AG04449 (cell line): ENCODE measurements around the gene ZNF628.
A peak's percentile ranks its signal among the peaks of the same experiment; 100 is the strongest.

Experiments used
- CTCF ChIA-PET: fragments of 350-600 bp; formaldehyde crosslinking; extraction: SDS; loops from one replicate; lab custom pipeline; 2021; ENCODE audit warnings: antibody characterized with exemption; lab: Yijun Ruan, JAX
- POLR2A ChIA-PET: fragments of 400-600, 350-600 bp; formaldehyde crosslinking; extraction: SDS; loops from one replicate; lab custom pipeline; 2020; ENCODE audit warnings: antibody characterized with exemption, inconsistent platforms; lab: Yijun Ruan, JAX
- DNase-seq: peaks from one replicate; pipeline ENCODE4 v3.0.0-alpha.2; 2010; ENCODE audit warnings: low read depth, low spot score
- H3K4me3 ChIP-seq: 2 replicates; pipeline ENCODE4 v1.5.1; 2011; ENCODE audit warnings: low read depth, mild to moderate bottlenecking, control low read depth, low read length
- CTCF ChIP-seq: IDR thresholded peaks from one replicate; pipeline ENCODE4 v1.5.1; 2011; ENCODE audit warnings: mild to moderate bottlenecking, moderate library complexity, low read length, control low read depth, inconsistent platforms; ENCODE audit not compliant: insufficient read depth; ENCODE audit errors: missing control alignments

Gene ZNF628

DNA sequence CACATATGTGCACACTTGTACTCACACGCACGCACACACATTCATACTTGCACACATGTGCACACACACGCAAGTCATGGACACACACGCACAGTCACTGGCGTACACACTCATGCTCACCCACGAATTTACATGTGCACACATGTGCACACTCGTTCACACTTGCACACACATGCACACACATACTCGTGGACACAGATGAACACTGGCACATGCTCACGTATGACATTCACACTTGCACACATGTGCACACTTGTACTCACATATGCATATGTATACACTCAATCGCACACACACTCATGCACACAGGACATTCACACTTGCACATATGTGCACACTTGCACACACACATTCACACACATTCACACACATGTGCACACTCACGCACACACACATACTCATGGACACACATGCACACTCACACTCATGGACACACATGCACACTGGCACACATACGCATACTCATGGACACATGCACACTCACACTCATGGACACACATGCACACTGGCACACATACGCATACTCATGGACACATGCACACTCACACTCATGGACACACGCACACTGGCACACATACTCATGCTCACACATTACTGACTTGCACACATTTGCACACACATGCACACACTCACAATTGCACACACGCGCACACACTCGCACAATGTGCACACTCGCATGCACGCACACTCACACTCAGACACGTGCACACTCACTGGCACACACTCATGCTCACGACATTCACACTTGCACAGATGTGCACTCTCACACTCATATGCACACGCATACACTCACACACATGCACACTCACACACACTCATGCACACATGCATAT is 51.0 kb downstream of the ZNF628 start:
- H3K4me3 ChIP-seq = no peak overlapping the region
- ChIA-PET POLR2A (interaction anchor here (1.3 kb wide), 1 partner anchor 25 kb away, joined by 4 read pairs; no protein-coding TSS in a partner anchor), CTCF (interaction anchor here (1.2 to 2.5 kb wide), 5 partner anchors 11 to 104 kb away, joined by 3 to 10 read pairs (median 6); partner anchors contain the start of gene ZNF865)
- no peak for DNase-seq
- TF ChIP-seq CTCF = no peak

DNA sequence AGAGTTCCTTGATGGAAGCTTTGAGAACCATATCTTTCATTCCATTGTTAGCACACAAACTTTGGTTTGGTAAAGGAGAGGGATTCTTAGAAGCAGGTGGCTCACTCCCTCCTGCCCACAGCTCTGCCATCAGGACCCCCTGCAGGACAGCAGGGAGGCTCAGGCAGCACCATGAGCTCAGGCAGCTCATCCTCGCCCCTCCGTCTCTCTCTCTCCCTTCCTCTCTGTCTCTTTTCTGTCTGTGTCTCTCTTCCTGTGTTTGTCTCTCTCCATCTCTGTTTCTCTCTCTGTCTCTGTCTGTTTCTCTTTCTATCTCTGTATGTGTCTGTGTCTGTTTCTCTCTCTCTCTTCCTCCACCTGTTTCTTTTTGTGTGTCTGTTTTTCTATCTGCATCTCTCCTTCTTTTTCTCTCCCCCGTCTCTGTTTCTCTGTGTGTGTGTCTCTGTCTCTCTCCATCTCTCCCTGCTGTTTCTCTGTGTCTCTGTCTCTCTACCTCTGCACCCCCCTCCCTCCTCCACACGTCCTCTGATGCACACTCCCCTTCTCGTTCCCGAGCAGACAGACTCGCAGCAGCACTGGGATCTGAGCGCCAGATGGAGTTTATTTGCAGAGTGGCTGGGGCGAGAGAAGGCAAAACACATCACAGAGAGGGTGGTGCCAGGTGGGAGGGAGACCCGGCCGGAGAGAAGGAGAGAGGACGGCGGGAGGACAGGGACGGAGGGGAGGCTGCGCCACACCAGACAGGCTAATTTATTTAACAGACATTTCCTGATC is 51.8 kb downstream of the ZNF628 start:
- CTCF ChIA-PET = interaction anchor here (0.7 to 2.5 kb wide), 6 partner anchors 12 to 104 kb away, joined by 3 to 10 read pairs (median 3); partner anchors contain the start of gene ZNF865
- POLR2A ChIA-PET = no interaction called here
- H3K4me3 ChIP-seq = peak overlapping the region; percentile 12
- TF ChIP-seq CTCF = peak; percentile 42
- DNase-seq = no peak

DNA sequence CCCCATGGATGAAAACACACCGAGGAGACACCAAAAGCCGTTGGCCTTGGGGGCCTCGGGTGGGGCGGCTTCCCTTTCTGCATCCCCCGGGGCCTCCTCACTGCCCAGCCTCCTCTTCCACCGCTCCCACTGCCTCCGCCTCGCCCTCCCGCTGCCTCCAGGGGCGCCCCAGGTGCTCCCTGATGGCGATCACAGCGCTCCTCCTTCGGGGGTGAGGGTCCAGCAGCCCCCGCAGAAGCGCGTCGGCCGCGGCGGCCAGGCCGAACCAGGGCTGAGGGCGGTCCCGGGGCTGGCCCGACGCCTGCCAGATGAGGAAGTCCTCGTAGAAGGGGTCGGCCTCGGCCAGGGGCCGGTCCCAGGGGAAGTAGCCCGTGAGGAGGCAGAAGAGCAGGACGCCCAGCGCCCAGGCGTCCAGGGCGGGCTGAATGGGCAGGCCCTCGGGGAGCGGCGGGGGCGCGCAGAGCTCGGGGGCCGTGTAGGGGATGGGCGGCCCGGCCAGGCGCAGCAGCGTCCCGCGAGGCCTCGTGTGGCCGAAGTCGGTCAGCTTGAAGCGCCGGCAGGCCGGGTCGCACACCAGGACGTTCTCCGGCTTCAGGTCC is 53.3 kb downstream of the ZNF628 start:
- ChIA-PET POLR2A (no interaction called here), CTCF (interaction anchor here (1.3 to 2.5 kb wide), 2 partner anchors 26 to 102 kb away, joined by 3 to 10 read pairs; no protein-coding TSS in a partner anchor)
- H3K4me3 ChIP-seq = no peak overlapping the region
- no peak for DNase-seq
- TF ChIP-seq CTCF = no peak

DNA sequence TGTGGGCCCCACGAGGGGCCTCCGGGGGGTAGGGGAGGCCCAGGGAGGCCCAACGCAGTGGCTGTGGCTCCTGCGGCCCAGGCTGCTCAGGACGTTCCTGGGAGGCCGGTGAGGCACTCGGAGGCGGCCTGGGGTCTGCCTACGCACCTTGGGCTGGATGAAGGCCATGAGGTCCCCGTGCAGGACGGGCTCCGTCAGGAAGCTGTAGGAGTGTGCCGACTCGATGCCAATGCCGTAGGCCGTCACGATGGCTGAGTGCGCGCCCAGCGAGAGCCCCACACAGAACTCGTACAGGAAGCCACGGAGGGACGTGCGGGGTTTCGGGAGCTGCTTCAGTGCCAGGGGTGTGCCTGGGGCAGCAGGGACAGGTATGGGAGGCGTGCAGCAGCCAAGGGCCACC is 54.6 kb downstream of the ZNF628 start:
- ChIA-PET POLR2A (no interaction called here), CTCF (interaction anchor here (1.5 to 1.7 kb wide), 2 partner anchors 16 to 76 kb away, joined by 6 read pairs; no protein-coding TSS in a partner anchor)
- no peak overlapping the region for H3K4me3 ChIP-seq
- no peak for TF ChIP-seq CTCF
- DNase-seq = no peak
